Measurements from ENCODE around the gene ZNF280B. TPM values are rescaled to one million over a fixed set of nuclear protein-coding genes. Genes with fewer than 3 reads are reported as not detected.
"Not testable (repeated sequence)": the region's sequence is repeated elsewhere in the genome, so short reads cannot be mapped to it uniquely, and the experiment has no call there.

ZNF280B gene
- total RNA-seq, 1 experiment from 2014 or later = 0.79 TPM

DNA sequence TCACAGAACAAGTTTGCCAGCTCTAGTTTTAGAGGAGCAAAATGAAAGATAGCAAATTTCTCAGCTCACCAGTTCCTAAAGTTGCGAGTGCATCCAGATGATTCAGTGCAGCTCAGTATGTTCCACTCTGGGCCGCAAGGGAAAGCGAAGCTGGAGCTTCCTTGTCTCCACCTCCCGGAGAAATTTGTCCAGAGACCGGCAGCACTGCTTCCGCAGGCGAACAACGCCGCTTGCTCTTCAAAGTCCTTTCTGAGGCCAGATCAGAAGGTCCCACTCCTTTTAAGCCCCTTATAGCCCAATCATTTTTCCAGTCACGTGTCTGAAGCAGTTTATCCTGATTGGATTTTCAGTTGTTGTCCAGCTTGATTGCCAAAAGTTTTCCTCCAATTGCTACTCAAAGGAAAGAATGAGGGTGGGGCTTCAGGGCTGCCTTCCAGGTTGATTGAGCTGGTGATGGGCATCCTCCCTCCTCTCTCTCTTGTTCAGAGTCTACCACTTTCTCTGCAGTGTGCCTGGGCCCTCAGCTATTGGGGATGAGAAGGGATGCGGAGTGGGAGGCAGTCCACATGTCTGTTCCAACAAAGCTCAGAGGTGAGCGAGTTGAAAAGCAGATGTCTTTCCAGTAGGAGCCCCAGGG is 11.6 kb upstream of the ZNF280B start, which contains the start of gene ZNF280A:
TSS of gene ZNF280A (minus strand) at position 251 of the 637 bp plus-strand sequence. CDS start 4,640 bp downstream, outside the sequence.
- peak within 1 kb of the TSS; percentile 44 for H3K4me3 ChIP-seq
- no peaks in the 10 kb centered on the region for H3K27me3 ChIP-seq
- DNase-seq = peak; percentile 72
- no peaks in the 10 kb centered on the region for H3K9me3 ChIP-seq
- no peaks in the 10 kb centered on the region for H3K36me3 ChIP-seq

GRCh38 chr22:22519591-22519990 is 11.0 kb upstream of the ZNF280B start:
- peak overlapping the region; percentile 44 for H3K4me3 ChIP-seq

GRCh38 chr22:22516992-22517391 is 8.4 kb upstream of the ZNF280B start:
- no peaks in the 10 kb centered on the region for H3K36me3 ChIP-seq
- H3K4me3 ChIP-seq = no peak overlapping the region
- DNase-seq = no peak
- no peaks in the 10 kb centered on the region for H3K27me3 ChIP-seq
- H3K9me3 ChIP-seq = no peaks in the 10 kb centered on the region

More at GRCh38 chr22:22519591-22519990, 11.0 kb upstream of the ZNF280B start:
- Histone ChIP-seq H3K9me3 (no peaks in the 10 kb centered on the region), H3K36me3 (no peaks in the 10 kb centered on the region), H3K27me3 (no peaks in the 10 kb centered on the region)
- peak; percentile 14 for DNase-seq

DNA sequence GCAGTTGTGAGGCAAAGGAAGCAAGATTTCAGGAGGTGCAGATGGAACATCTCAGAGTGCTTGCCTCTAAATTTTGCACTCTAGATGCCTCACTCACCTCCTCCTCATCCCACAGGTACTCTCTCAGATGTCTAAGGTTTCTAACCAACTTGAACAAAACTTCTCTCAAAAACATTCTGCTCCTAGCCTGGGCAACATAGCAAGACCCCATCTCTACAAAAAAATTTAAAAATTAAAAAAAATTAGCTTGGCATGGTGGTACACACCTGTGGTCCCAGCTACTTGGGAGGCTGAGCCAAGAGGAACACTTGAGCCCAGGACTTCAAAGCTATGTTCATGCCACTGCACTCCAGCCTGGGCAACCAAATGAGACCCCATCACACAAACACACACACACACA is 7.3 kb upstream of the ZNF280B start:
- H3K27me3 ChIP-seq = no peaks in the 10 kb centered on the region
- no peaks in the 10 kb centered on the region for H3K9me3 ChIP-seq
- H3K4me3 ChIP-seq = no peak overlapping the region
- H3K36me3 ChIP-seq = no peaks in the 10 kb centered on the region
- no peak for DNase-seq

DNA sequence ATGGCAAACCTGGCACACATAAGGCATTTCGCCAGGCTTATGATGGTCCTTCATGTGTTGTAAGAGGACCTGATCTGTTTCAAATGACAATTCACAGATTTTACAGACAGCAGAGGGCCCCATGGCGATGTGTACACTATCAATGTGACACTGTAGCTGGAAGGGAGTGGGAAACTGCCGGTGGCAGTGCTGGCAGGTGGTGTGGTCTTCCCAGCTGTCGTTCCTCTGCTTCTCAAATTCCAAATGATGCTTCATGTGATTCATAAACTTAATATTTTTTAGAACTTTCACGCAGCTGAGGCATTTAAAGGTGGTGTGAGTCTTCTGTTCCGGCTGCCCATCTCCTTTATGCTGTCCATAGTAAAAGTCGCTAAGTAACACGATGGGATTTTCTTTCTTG is 5.9 kb upstream of the ZNF280B start:
- not testable (repeated sequence) for H3K36me3 ChIP-seq, H3K9me3 ChIP-seq, H3K4me3 ChIP-seq, H3K27me3 ChIP-seq, DNase-seq

GRCh38 chr22:22513619-22514018 is 5.1 kb upstream of the ZNF280B start:
- peaks cover 6% of the 10 kb centered on the region for H3K9me3 ChIP-seq
- DNase-seq = no peak
- no peaks in the 10 kb centered on the region for H3K27me3 ChIP-seq

GRCh38 chr22:22512951-22513350 is 4.4 kb upstream of the ZNF280B start:
- no peaks in the 10 kb centered on the region for H3K27me3 ChIP-seq
- no peak overlapping the region for H3K4me3 ChIP-seq
- H3K36me3 ChIP-seq = no peaks in the 10 kb centered on the region
- peaks cover 6% of the 10 kb centered on the region for H3K9me3 ChIP-seq
- no peak for DNase-seq

More at GRCh38 chr22:22513619-22514018, 5.1 kb upstream of the ZNF280B start:
- H3K4me3 ChIP-seq = no peak overlapping the region
- H3K36me3 ChIP-seq = no peaks in the 10 kb centered on the region

- peaks cover 16% of the 10 kb centered on the region for H3K36me3 ChIP-seq
- H3K4me3 ChIP-seq, DNase-seq, H3K9me3 ChIP-seq, H3K27me3 ChIP-seq: not testable (repeated sequence)
Observed at GRCh38 chr22:22510833-22511232, 2.3 kb upstream of the ZNF280B start.

GRCh38 chr22:22509912-22510311 is 1.4 kb upstream of the ZNF280B start:
- not testable (repeated sequence) for DNase-seq, H3K9me3 ChIP-seq, H3K4me3 ChIP-seq, H3K27me3 ChIP-seq
- H3K36me3 ChIP-seq = peaks cover 22% of the 10 kb centered on the region

- peak overlapping the region; percentile 73 for H3K4me3 ChIP-seq
- no peaks in the 10 kb centered on the region for H3K27me3 ChIP-seq
- peaks cover 38% of the 10 kb centered on the region for H3K36me3 ChIP-seq
- H3K9me3 ChIP-seq = peaks cover 6% of the 10 kb centered on the region
- DNase-seq = no peak
Observed at GRCh38 chr22:22507743-22508273, 734 bp downstream of the ZNF280B start.

GRCh38 chr22:22506736-22507135 is 1.8 kb downstream of the ZNF280B start:
- Histone ChIP-seq H3K9me3 (peaks cover 6% of the 10 kb centered on the region), H3K36me3 (peaks cover 41% of the 10 kb centered on the region), H3K4me3 (no peak overlapping the region), H3K27me3 (no peaks in the 10 kb centered on the region)
- DNase-seq = no peak

GRCh38 chr22:22498267-22498666 is 10.3 kb downstream of the ZNF280B start:
- no peaks in the 10 kb centered on the region for H3K27me3 ChIP-seq
- no peaks in the 10 kb centered on the region for H3K9me3 ChIP-seq
- no peak for DNase-seq
- peaks cover 18% of the 10 kb centered on the region for H3K36me3 ChIP-seq
- H3K4me3 ChIP-seq = no peak overlapping the region

- H3K27me3 ChIP-seq, H3K4me3 ChIP-seq, H3K9me3 ChIP-seq, DNase-seq: not testable (repeated sequence)
- peaks cover 39% of the 10 kb centered on the region for H3K36me3 ChIP-seq
Observed at GRCh38 chr22:22491589-22491988, 17.0 kb downstream of the ZNF280B start.

DNA sequence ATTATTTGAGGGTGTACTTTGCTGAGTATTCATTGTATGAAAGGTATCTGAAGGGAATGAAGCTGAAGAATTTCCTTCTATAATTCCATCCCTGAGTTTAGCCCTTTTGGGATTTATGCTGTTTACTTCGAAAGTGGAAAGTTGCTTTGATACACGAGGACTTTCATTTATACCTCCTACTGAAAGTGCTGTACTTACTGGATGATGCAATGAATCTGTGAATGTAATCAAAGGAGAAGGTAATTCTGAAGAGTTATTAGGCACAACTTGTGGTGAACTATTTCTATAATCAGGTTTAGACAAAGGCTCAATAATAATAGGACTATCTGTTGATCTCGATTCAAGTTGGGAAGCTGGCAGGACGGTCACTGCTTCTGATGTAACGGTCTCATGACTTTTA is 19.8 kb downstream of the ZNF280B start:
- no peaks in the 10 kb centered on the region for H3K27me3 ChIP-seq

GRCh38 chr22:22487869-22488597 is 20.5 kb downstream of the ZNF280B start:
- no peak overlapping the region for H3K4me3 ChIP-seq
- H3K9me3 ChIP-seq = no peaks in the 10 kb centered on the region
- no peaks in the 10 kb centered on the region for H3K27me3 ChIP-seq
- peaks cover 27% of the 10 kb centered on the region for H3K36me3 ChIP-seq
- DNase-seq = no peak

More for the DNA sequence above, 19.8 kb downstream of the ZNF280B start:
- H3K9me3 ChIP-seq = no peaks in the 10 kb centered on the region
- DNase-seq = no peak
- H3K4me3 ChIP-seq = no peak overlapping the region
- H3K36me3 ChIP-seq = peaks cover 33% of the 10 kb centered on the region

DNA sequence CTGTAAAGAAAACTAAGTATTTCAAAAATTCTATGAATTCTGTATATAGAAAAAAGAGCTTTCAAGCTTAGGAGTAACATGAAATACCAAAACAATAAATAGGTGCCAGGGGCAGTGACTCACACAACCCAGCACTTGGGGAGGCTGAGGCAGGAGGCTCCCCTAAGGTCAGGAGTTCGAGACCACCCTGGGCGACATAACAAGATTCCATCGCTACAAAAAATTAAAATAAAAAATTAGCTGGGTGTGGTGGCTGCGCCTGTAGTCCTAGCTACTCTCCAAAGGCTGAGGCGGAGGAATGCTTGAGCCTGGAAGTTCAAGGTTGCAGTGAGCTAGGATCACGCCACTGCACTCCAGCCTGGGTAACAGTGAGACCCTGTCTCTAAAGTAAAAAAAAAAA is 21.5 kb downstream of the ZNF280B start:
- Histone ChIP-seq H3K4me3 (no peak overlapping the region), H3K36me3 (peaks cover 25% of the 10 kb centered on the region), H3K27me3 (no peaks in the 10 kb centered on the region), H3K9me3 (no peaks in the 10 kb centered on the region)
- no peak for DNase-seq

DNA sequence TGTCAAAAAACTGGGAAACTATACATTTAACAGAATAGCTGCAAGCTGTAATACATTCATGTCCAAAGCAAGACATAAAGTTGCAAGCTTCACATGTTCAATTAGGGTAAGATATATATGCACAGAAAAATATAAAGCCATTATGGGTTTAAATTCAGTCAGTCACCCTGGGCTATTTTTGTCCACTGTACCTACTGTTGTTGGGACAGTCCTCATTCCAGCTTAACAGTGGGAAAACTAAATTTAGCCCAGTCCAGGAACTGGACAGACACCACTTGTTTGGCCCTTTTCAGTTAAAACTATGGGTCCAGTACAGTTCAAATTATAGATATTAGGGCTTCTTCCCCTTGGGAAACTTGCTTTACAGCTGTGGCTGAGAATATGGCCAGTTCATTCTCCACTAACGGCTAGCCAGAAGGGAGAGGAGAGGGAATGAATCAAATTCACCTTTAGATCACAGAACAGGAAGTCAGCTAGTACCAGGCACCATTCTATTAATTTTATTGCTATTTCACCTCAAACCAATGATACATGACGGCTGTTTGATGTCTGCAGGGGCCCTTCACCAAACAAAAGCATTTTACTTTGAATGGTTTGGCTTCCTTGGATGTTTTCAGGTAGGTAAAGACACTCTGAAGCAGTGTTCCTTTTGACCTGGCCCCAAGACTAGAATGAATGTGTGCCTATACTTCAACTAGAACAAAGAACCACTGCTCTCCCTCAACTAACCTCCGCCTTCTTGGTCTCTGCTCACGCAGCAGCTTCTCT is 22.2 kb downstream of the ZNF280B start:
- Histone ChIP-seq H3K9me3 (no peaks in the 10 kb centered on the region), H3K36me3 (peaks cover 19% of the 10 kb centered on the region), H3K27me3 (no peaks in the 10 kb centered on the region), H3K4me3 (no peak overlapping the region)
- no peak for DNase-seq
